HG03095 (cell line): Measurements from ENCODE around the gene CHORDC1.
A peak's percentile ranks its signal among the peaks of the same experiment; 100 is the strongest.
"Not testable (repeated sequence)": the region's sequence is repeated elsewhere in the genome, so short reads cannot be mapped to it uniquely, and the experiment has no call there.

ENCODE experiments used
- ATAC-seq: cut with Tn5 transposase; IDR thresholded peaks from one replicate; pipeline ENCODE4 v1.9.1; 2021; ENCODE audit warnings: moderate library complexity; ENCODE audit not compliant: unreplicated experiment

Gene CHORDC1

DNA sequence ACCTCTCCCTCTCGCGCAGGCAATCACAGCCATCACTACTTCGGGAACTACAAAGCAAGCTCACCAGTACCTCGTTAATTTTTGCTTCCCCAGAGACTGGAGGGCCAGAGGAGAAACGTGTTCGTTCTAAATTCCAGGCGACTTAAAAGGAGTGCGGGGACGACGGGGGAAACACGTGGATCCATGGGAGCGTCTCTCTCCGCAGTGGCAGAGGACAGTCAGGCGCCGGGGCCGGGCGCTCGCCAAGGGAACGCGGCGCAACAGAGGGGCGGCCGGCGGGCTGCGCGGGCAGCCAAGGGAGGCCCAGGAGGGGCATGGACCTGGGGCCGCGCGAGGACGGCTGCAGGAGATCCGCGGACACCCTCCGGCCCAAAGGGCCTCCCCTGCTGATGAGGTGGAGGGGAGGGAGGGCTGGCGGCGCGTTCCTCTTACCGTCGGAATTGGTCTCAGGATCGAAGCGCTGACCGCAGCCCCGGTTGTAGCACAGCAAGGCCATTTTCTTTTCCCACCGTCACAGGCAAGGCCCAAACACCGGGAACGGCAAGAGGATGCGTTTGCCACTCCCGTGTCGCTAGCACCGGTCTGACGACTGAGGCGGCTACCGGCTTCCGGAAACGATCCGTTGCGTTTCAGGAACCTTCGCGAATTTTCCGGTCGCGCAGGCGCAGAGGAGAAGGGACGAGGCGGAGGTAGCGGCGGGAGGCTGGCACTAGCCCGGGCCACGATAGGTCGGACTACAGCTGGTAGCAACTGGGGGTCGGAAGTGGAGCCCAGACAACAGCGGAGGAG, at the start of gene CHORDC1:
Gene CHORDC1 (minus strand): TSS at position 591 of the 789 bp plus-strand sequence. CDS start 95 bp downstream, at position 496.
- ATAC-seq: peak; percentile 88

DNA sequence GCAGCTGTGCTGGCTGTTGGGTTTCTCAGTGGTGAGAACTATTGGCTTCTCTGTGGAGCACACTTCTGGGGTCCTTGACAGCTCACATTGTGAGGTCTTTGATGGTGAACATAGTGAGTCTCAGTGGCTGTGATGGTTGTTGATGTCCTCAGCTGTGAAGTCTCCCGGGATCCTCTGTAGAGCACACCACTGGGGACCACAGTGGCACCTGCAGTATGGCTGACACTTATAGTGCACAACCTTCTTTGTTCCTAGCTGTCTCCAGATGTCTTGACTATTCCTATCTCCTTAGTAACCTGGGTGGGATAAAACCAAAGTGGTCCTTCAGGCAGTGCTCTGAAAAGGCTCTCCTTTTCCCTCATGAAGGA, 34.3 kb upstream of the CHORDC1 start:
- no peak for ATAC-seq

- ATAC-seq: no peak
These were observed 33.7 kb upstream of the CHORDC1 start for GRCh38 chr11:90256404-90257157.

DNA sequence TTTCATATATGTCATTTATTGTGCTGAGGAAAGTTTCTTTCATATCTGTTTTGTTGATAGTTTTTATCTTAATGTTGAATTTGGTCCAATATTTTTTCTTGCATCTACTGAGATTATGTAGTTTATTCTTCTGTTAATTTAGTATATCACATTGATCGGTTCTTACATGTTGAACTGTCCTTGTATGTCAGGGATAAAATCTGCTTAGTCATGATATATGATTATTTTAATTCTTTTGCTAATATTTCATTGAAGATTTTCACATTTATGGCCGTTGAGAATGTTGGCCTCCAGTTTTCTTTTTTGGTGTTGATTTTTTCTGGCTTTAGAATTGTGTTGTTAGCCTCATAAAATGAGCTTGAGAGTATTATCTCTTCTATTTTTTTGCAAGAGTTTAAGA, 31.2 kb upstream of the CHORDC1 start:
- no peak for ATAC-seq

GRCh38 chr11:90252053-90252452, 29.2 kb upstream of the CHORDC1 start:
- ATAC-seq: no peak

- ATAC-seq: no peak
These were observed 28.8 kb upstream of the CHORDC1 start for GRCh38 chr11:90251599-90251998.

- ATAC-seq: no peak
These were observed 28.1 kb upstream of the CHORDC1 start for GRCh38 chr11:90250970-90251369.

DNA sequence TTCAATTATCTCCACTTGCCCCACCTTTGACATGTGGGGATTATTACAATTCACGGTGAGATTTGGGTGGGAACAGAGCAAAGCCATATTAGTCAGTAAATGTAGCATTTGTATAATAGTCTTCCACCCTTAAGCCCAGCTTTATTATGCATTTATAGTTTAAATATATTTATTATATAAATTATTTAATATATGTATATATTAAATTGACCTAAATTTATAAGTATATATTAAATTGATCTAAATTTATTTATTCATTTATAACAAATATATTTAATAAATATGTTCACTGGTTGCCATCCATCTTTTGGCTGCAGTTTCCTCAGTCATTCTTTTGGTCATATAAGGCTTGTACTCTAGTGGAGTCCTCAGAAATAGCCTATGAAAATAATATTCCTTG, 23.6 kb upstream of the CHORDC1 start:
- ATAC-seq: no peak

DNA sequence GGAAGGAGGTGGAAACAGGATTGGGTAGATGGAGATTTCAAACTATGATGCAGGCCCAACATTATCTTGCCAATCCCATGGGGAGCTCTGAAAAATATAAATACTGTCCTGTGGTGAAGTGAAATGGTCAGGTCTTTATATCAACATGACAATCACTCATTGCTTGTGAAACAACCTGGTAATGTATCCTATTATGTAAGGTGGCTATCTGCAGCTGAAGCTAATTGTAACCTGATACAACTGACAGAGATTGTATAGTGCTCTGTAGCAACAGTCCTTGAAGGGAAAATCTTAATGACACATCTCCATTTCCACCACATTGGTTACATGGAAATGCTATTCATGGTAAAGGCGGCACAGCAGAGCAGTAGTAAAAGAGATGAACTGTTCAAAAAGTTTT, 20.7 kb upstream of the CHORDC1 start:
- ATAC-seq: no peak

DNA sequence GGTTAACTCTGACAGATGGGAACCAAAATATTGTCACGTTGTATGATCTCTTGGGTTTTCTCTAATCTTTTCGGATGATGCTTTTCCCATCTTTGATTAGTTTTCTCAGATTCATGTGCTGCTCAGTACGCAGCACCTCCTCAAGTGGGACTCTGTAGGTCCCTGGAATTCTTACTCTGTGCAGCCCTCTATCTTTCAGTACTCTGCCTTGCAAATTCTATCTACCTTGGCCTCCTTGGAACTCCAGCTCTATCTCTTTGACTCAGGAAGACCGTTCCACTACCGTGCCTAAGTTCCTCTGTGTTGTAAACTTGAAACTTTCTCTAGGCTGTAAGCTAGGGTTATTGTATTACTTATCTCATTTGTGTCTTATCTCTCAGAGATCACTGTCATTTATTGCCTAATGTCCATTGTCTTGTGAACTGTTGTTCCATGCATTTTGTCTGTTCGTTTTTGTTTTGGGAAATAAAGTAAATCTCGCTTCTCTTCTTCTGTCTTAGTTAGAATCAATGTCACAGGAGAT, 20.1 kb upstream of the CHORDC1 start:
- ATAC-seq: no peak

DNA sequence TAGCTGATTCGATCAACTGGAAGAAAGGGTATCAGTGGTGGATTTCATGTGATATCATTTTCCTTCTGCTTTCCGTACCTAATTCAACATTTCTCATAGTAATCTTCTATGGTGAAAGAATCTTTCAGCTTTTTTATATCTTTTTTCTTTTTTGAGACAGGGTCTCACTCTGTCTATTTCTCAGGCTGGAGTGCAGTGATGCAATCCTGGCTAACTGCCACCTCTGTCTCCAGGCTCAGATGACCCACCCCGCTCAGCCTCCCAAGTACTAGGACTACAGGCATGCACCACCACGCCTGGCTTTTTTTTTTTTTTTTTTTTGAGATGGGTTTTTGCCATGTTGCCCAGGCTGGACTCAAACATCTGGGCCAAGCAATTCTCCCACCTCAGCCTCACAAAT, 18.6 kb upstream of the CHORDC1 start:
- no peak for ATAC-seq

- ATAC-seq: not testable (repeated sequence)
These were observed 17.3 kb upstream of the CHORDC1 start for GRCh38 chr11:90239967-90240636.

- no peak for ATAC-seq
These were observed 14.2 kb upstream of the CHORDC1 start for GRCh38 chr11:90237004-90237403.

- ATAC-seq: no peak
These were observed 12.7 kb upstream of the CHORDC1 start for GRCh38 chr11:90235526-90235925.

- ATAC-seq: no peak
These were observed 12.1 kb upstream of the CHORDC1 start for GRCh38 chr11:90234977-90235376.

DNA sequence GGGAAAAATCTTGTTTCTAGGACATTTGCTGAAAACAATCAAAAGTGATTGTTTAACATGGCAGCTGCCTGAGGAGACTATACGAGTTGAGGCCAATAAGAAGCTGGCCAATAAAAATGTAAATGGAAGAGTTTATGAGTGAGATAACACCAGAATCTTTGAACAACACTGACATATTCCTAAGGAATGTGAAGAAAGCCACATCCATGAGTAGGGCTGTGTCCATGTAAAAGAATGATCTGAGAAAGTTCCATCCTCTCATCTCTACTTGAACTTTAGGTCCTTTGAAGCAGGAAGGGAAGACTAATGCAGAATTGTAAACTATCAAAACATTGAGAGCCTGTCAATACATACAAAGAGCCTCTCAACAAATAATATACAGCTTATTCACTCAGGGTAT, 6.9 kb upstream of the CHORDC1 start:
- ATAC-seq: no peak

DNA sequence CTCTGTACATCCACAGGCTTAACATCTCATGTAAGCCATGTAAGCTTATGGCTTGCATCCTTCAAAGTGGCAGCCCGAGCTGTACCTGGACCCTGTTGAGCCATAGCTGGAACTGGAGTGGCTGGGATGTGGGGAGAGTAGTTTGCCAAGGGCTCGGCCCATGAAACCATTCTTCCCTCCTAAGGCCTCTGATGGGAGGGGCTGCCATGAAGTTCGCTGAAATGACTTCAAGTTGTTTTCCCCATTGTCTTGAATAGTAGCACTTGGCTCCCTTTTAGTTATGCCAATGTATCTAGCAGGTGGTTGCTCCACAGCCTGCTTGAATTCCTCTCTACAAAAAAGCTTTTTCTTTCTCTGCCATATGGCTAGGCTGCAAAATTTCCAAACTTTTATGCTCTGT, 5.2 kb upstream of the CHORDC1 start:
- ATAC-seq: no peak

DNA sequence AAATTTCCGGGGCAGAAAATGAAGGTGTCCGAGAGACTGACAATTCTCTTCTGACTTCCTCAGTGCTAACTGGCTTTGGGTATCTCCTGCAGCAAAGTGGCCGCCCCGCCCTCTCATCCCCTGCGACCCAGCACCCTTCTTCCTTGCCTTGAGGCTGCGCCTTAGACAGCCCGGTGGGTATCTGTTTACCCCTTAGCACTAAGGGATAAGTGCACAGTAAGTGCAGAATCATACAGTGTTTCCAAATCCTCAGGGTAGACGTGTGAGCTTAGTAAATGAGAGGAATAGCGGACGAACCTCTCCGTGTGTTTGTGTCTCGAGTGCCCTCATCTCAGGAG, 368 bp upstream of the CHORDC1 start:
- ATAC-seq: peak; percentile 43

- ATAC-seq: no peak
These were observed 918 bp downstream of the CHORDC1 start for GRCh38 chr11:90221803-90222458.

DNA sequence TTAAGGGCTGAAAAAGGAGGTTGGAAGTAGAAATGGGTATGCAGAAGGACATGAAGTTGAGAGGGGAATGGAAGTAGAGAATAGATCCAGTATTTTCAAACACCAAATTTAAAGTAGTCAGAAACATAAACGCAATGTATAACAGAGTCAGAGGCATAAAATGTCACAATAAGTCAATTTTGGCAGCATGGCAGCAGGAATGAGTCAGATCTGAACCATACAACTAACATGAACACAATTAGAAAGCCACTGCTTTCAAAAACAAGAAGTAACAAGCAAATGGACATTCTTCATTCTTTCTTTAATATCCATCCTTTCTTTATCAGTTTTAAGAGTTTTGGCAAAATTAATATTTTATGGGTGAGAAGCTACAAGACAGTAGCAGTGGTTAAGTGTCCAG, 2.5 kb downstream of the CHORDC1 start:
- no peak for ATAC-seq

DNA sequence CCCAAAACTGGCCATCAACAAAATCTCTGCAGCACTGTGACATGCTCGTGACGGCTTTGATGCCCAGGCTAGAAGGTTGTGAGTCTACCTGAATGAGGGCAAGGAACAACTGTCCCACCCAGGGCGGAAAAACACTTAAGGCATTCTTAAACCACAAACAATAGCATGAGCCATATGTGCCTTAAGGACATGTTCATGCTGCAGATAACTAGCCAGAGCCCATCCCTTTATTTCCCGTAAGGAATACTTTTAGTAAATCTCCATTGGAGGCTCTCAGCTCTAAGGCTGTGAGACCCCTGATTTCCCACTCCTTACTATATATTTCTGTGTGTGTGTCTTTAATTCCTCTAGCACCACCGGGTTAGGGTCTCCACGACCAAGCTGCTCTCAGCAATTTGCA, 3.4 kb downstream of the CHORDC1 start:
- no peak for ATAC-seq
